Measurements from ENCODE around the gene RFTN1. TPM values are rescaled to one million over a fixed set of nuclear protein-coding genes. Genes with fewer than 3 reads are reported as not detected.

The RFTN1 gene
- total RNA-seq, 2 experiments from 2014 or later = 81.8 to 152 TPM

DNA sequence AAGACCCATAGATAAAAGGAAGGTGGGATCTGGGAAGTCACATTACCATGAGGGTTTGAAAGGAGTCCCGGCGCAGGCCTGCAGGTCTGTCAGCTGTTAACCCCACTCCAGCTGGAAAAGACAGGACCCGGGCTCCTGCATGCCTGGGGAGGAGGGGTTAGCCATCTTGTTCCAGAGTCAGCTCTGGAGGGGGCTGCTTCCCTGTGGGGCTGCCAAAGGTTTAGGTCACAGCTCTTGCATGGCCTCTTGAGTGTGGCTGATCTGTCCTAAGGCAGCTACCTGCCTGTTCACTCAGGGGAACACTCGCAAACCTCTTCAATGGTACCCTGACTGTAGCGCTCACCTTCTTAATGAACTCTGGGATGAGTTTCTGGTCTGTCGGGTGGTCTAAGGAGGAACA, 104.5 kb downstream of the RFTN1 start:
- no TSS peak for BruUV-seq (replicated peaks)
- Histone ChIP-seq H3K4me2 (ENCODE audit: low read length) (no peak overlapping the region), H3K36me3 (ENCODE audit: insufficient read depth, low read length) (peaks cover 80% of the 10 kb centered on the region), H2AFZ (ENCODE audit: low read length) (no peak overlapping the region), H3K4me3 (ENCODE audit: low read depth, low read length, poor library complexity, severe bottlenecking) (no peak overlapping the region), H3K9me2 (ENCODE audit: insufficient read depth, low read length) (no peaks in the 10 kb centered on the region), H3K27ac (ENCODE audit: low read depth, low read length, poor library complexity, severe bottlenecking) (peak overlapping the region; percentile 3), H3K9me3 (ENCODE audit: low read length) (no peaks in the 10 kb centered on the region), H3K79me2 (ENCODE audit: insufficient read depth, low read depth, low read length) (peaks cover 62% of the 10 kb centered on the region), H3K4me1 (ENCODE audit: insufficient read depth, low read length, poor library complexity, severe bottlenecking) (peaks cover 67% of the 10 kb centered on the region), H4K20me1 (ENCODE audit: insufficient read depth, low read length) (no peaks in the 10 kb centered on the region)
- DNase-seq (ENCODE audit: low spot score) = no peak
- POLR2A ChIA-PET = no interaction called here
- CTCF ChIA-PET (ENCODE audit: unreplicated experiment) = no interaction called here
- TF ChIP-seq EZH2phosphoT487 (IDR thresholded peaks at IDR 0.05; ENCODE audit: borderline replicate concordance, low read depth, low read length) = no peak
- TF ChIP-seq, protein P1, sequence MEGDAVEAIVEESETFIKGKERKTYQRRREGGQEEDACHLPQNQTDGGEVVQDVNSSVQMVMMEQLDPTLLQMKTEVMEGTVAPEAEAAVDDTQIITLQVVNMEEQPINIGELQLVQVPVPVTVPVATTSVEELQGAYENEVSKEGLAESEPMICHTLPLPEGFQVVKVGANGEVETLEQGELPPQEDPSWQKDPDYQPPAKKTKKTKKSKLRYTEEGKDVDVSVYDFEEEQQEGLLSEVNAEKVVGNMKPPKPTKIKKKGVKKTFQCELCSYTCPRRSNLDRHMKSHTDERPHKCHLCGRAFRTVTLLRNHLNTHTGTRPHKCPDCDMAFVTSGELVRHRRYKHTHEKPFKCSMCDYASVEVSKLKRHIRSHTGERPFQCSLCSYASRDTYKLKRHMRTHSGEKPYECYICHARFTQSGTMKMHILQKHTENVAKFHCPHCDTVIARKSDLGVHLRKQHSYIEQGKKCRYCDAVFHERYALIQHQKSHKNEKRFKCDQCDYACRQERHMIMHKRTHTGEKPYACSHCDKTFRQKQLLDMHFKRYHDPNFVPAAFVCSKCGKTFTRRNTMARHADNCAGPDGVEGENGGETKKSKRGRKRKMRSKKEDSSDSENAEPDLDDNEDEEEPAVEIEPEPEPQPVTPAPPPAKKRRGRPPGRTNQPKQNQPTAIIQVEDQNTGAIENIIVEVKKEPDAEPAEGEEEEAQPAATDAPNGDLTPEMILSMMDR (conservative IDR thresholded peaks at IDR 0.05; ENCODE audit: low read length) = no peak
- intact Hi-C loops (cut with micrococcal nuclease; ENCODE audit: unreplicated experiment) = no loop called here

DNA sequence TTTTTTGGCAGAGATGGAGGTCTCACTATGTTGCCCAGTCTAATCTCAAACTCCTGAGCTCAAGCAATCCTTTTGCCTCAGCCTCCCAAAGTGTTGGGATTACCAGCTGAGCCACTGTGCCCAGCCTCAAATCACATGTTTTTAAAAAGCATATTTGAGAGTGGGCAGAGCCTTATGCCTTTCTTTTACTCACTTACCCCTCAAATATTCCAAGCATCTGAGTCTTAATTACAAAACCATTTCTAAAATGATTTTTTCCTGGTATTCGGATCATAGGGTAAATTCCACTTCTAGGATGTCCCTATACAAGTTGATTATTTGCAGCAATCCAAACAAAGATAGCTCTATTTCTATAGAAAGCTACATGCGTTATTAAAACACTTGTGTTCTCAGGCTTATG, 106.1 kb downstream of the RFTN1 start:
- H4K20me1 ChIP-seq (ENCODE audit: insufficient read depth, low read length) = no peaks in the 10 kb centered on the region
- no peaks in the 10 kb centered on the region for H3K9me3 ChIP-seq (ENCODE audit: low read length)
- H3K4me1 ChIP-seq (ENCODE audit: insufficient read depth, low read length, poor library complexity, severe bottlenecking) = peaks cover 50% of the 10 kb centered on the region
- peaks cover 54% of the 10 kb centered on the region; the same call in 1 of the 2 replicates for H3K79me2 ChIP-seq (ENCODE audit: insufficient read depth, low read depth, low read length)
- BruUV-seq (replicated peaks) = no TSS peak
- intact Hi-C loops (cut with micrococcal nuclease; ENCODE audit: unreplicated experiment) = no loop called here
- H2AFZ ChIP-seq (ENCODE audit: low read length) = no peak overlapping the region
- ChIA-PET POLR2A (interaction anchor here (0.9 to 1.2 kb wide), 3 partner anchors 17 to 34 kb away, joined by 3 read pairs; no protein-coding TSS in a partner anchor), CTCF (ENCODE audit: unreplicated experiment) (no interaction called here)
- no peak for DNase-seq (ENCODE audit: low spot score)
- H3K9me2 ChIP-seq (ENCODE audit: insufficient read depth, low read length) = no peaks in the 10 kb centered on the region
- peaks cover 73% of the 10 kb centered on the region for H3K36me3 ChIP-seq (ENCODE audit: insufficient read depth, low read length)
- H3K4me3 ChIP-seq (ENCODE audit: low read depth, low read length, poor library complexity, severe bottlenecking) = no peak overlapping the region
- no peak overlapping the region for H3K4me2 ChIP-seq (ENCODE audit: low read length)
- peak overlapping the region; percentile 47 for H3K27ac ChIP-seq (ENCODE audit: low read depth, low read length, poor library complexity, severe bottlenecking)
- TF ChIP-seq, protein P1 (conservative IDR thresholded peaks at IDR 0.05; ENCODE audit: low read length) = no peak
- no peak for TF ChIP-seq EZH2phosphoT487 (IDR thresholded peaks at IDR 0.05; ENCODE audit: borderline replicate concordance, low read depth, low read length)

DNA sequence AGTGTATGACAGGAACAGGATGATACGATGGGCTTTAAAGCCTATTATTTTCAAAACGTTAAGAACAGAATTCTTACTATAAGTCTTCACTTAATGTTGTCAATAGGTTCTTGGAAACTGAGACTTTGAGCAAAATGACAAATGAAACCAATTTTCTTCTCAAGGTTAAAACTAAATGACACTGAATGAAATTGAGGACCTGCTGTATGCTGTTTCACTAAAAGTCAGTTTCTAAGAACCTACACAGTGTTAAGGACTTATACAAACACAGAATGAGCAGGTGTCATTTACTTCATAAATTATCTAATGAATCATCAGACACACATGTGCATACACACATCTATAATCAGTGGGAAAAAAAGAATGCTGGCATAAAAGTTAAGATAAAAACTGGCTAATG, 106.9 kb downstream of the RFTN1 start:
- Histone ChIP-seq H3K79me2 (ENCODE audit: insufficient read depth, low read depth, low read length) (peaks cover 50% of the 10 kb centered on the region; the same call in 1 of the 2 replicates), H3K36me3 (ENCODE audit: insufficient read depth, low read length) (peaks cover 77% of the 10 kb centered on the region), H3K9me3 (ENCODE audit: low read length) (no peaks in the 10 kb centered on the region), H3K9me2 (ENCODE audit: insufficient read depth, low read length) (no peaks in the 10 kb centered on the region), H4K20me1 (ENCODE audit: insufficient read depth, low read length) (no peaks in the 10 kb centered on the region), H3K4me1 (ENCODE audit: insufficient read depth, low read length, poor library complexity, severe bottlenecking) (peaks cover 42% of the 10 kb centered on the region), H3K27ac (ENCODE audit: low read depth, low read length, poor library complexity, severe bottlenecking) (peak overlapping the region; percentile 47), H3K4me3 (ENCODE audit: low read depth, low read length, poor library complexity, severe bottlenecking) (no peak overlapping the region), H3K4me2 (ENCODE audit: low read length) (no peak overlapping the region), H2AFZ (ENCODE audit: low read length) (no peak overlapping the region)
- no peak for TF ChIP-seq EZH2phosphoT487 (IDR thresholded peaks at IDR 0.05; ENCODE audit: borderline replicate concordance, low read depth, low read length)
- TF ChIP-seq, protein P1 (conservative IDR thresholded peaks at IDR 0.05; ENCODE audit: low read length) = no peak
- DNase-seq (ENCODE audit: low spot score) = no peak
- ChIA-PET CTCF (ENCODE audit: unreplicated experiment) (no interaction called here), POLR2A (interaction anchor here (0.5 to 1.2 kb wide), 2 partner anchors 16 to 1206 kb away, joined by 3 read pairs; no protein-coding TSS in a partner anchor)
- intact Hi-C loops (cut with micrococcal nuclease; ENCODE audit: unreplicated experiment) = no loop called here
- BruUV-seq (replicated peaks) = no TSS peak

All from OCI-LY7 (cell line).